NT2/D1 (cell line): ENCODE measurements around the gene ZNF768.

Source experiments
- SUZ12 ChIP-seq: IDR thresholded peaks from 2 replicates; pipeline ENCODE4 v1.6.1; 2011; ENCODE audit not compliant: insufficient read length, insufficient read depth; ENCODE audit errors: extremely low read depth
- YY1 ChIP-seq: IDR thresholded peaks from 2 replicates; pipeline ENCODE4 v1.6.1; 2011; ENCODE audit not compliant: insufficient read length, insufficient read depth
- ZNF274 ChIP-seq: IDR thresholded peaks from 2 replicates; pipeline ENCODE4 v1.6.1; 2011; ENCODE audit warnings: mild to moderate bottlenecking, low read depth, low read length

GRCh38 chr16:30543067-30543466, 16.7 kb upstream of the ZNF768 start:
- TF ChIP-seq ZNF274 (no peak), YY1 (no peak), SUZ12 (no peak)
